GM18508 (cell line): ENCODE data around the gene LHFPL2.
"Not testable (repeated sequence)": the region's sequence is repeated elsewhere in the genome, so short reads cannot be mapped to it uniquely, and the experiment has no call there.

ENCODE experiments used
- ATAC-seq: cut with Tn5 transposase; IDR thresholded peaks from one replicate; pipeline ENCODE4 v1.9.1; 2021; ENCODE audit warnings: moderate number of reproducible peaks; ENCODE audit not compliant: insufficient read depth, unreplicated experiment

The LHFPL2 gene

DNA sequence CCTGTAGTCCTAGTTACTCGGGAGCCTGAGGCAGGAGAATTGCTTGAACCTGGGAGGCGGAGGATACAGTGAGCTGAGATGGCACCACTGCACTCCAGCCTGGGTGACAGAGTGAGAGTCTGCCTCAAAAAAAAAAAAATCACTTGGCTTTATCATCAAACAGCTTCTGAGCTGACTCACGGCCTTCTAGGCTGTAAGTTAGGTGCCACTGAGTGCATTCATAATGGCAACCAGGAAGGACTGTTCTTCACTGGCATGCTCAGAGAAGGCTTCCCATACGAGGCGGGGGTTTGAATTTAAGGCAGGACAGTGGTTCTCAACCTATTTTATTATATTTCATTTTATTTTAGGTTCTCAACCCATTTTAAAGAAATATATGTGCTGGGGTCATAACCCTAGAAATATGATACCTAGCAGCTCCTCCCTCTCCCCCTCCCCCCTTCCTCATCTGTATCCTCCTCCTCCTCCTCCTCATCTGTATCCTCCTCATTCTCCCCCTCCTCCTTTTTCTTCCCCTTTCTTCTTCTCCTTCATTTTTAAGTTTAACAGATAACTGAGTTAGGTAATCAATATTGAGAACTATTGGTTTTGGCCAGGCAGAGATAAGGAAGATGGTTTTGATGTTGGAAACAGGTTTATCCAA, 19.0 kb upstream of the LHFPL2 start:
- no peak for ATAC-seq

DNA sequence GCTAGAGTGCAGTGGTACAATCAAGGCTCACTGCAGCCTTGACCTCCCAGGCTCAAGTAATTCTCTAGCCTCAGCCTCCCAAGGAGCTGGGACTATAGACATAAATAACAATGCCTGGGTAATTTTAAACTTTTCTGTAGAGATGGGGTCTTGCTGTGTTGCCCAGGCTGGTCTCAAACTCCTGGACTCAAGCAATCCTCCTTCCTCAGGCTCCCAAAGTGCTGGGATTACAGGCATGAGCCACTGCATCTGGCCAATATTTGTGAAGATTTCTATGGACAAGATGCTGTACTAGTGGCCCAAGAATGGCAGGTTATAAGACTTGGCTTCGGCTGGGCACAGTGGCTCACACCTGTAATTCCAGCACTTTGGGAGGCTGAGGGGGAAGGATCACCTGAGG, 18.4 kb upstream of the LHFPL2 start:
- ATAC-seq, result not testable (repeated sequence)

DNA sequence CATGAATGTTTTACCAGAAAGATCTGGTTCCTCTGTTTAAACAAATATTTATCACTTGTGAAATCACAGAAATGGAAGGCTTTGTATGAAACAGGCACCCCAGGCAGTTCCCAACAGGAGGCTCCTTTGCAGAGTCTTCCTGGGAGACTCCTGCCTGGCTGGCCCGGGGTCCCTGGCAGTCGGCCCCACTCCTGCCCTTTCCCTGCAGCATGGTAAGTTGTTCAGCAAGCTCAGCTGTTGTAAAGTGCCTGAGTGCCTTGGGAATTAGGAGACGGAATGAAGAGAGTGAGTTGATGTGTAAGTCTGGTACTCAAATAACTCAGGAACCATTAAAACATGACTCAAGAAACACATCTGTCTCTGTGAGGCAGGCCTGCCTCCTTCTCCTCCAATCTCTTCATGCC, 17.5 kb upstream of the LHFPL2 start:
- ATAC-seq, result no peak

DNA sequence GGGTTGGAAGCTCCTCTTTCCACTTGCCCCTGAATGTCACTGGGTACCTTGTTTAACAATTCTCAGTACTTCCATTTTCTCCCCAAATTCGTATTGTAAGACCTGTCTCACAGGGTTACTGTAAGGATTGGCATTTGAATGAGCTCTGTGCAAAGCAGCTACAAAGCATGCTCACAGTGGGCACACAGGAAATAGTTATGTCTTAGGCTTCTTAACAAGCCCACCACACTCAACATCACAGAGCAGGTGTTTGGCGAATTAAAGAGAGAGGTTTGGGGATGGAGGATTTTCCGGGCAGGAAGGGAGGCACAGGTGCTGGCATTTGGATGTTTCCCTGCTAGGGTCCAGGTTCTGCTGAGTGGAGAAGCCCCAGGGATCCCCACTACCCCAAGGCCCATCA, 17.0 kb upstream of the LHFPL2 start:
- no peak for ATAC-seq

DNA sequence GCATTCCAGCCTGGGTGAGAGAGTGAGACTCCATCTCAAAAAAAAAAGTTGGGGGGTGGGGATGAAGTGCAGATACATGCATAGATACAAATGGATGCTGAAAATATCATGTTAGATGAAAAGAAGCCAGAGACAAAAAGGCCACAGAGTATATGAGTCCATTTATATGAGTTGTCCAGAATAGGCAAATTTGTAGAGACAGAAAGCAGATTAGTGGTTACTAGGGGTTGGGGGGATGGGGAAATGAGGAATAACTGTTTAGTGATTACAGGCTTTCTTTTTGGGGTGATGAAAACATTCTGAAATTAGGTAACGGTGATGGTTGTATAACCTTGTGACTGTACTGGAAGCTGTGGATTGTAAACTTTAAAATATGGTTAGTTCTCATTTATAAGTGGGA, 13.8 kb upstream of the LHFPL2 start:
- no peak for ATAC-seq

DNA sequence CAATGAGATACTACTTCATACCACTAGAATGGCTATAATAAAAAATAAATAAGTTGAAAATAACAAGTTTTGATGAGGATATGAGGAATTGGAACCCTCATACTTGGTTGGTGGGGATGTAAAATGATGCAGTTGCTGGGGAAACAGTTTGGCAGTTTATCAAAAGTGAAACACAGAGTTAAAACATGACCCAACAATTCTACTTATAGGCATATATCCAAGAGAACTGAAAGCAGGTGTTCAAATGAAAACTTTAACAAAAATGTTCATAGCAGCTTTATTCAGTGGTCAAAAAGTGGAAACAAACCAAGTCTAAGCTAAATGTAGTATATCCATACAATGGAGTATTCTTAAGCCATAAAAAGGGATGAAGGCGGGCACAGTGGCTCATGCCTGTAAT, 13.1 kb upstream of the LHFPL2 start:
- ATAC-seq, result peak; percentile 47

DNA sequence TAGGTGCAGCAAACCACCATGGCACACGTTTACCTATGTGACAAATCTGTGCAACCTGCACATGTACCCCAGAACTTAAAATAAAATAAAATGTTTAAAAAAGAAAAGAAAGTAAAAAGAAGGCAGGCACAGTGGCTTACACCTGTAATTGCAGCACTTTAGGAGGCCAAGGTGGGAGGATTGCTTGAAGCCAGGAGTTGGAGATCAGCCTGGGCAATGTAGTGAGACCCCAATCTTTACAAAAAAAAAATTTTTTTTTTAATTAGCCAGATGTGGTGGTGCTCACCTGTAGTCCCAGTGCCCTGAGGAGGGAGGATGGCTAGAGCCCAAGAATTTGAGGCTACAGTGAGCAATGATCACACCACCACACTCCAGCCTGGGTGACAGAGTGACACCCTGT, 12.5 kb upstream of the LHFPL2 start:
- no peak for ATAC-seq

DNA sequence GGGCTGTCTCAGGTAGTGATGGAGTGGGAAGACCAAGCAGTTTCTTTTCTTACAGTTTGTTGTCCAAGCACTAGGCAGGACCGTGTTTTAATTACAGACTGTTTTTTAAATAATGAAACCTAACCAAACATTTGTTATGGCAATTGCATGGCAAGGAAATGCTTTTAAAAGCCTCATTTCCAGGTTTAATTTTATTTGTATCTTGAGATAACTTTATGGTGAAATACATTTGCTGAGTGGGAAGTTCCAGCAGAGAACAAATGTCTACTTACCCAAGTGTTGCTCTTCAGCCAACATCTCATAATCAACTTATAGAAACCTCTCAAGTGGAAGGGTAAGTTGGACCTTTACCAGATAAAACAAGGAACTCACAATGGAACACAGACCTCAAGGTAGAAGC, 11.8 kb upstream of the LHFPL2 start:
- ATAC-seq, result no peak

DNA sequence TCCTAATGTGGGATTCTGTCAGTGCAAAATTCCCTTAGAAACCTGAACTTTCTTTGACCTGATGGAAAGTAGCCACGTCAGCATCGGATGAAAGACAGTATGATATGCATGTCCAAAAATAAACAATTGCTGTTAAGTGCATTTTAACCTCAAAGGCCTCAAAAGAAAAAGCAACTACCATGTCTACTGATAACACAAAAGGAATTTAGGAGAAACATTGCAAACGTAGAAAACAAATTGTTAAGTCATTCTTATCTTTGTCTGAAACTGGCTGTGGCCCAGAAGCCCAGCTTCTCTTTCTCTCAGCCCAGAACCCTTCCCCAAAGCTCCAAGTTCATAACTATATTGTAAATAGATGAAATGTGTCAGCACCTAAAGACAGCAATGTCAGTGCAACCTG, 11.1 kb upstream of the LHFPL2 start:
- no peak for ATAC-seq

DNA sequence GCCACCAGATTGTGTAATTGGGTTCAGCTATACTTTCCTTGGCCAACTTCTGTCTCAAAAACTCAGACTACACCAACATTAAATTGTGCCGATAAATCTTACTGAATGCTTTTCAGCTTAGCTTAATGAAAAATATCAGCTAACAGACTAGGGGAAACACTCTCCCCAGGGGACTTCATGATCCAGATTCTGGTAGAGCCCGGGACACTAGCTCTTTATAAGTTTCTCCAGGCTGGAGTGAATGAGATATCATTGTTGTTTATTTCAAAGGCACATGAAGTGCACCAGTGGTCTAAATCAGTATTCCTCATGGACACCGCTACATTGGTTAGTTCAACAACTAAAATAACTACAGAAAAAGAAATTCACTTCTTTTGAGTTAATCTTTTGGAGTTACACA, 10.5 kb upstream of the LHFPL2 start:
- ATAC-seq, result no peak

DNA sequence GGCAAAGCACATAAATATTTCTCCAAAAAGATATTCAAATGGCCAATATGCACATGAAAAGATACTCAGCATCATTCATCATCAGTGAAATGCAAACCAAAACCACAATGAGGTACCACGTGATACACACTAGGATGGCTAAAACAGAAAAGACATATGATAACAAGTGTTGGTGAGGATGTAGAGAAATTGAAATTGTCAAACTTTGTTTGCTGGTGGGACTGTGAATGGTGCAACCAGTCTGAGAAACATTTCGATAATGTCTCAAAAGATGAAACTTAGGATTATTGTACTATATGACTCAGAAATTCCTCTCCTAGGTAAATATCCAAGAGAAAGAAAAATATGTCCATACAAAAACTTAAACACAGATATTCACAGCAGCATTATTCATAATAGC, 8.6 kb upstream of the LHFPL2 start:
- no peak for ATAC-seq

DNA sequence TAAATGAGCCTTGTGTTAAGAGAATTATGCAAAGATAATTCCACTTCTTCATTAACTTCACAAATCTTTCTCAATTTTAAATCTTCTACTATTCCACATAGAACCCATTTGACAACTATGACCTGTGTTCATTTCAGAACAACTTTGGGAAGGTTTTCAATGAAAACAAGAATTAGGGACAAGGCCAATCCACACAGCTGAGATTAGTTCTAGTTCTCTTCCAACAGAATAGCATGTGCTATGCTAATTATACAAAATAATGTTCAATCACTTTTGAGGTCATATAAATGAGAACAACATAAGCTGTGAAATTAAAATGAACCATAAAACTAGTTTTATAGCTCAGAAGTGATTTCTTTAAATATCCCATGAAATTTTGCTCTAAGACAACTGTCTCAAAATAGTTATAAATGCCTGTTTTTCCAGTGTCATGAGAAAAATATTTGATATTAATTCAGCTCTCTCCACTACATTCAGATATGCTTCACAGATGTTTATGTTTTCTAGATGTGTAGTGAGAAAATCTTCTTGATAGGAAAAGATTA, 7.2 kb upstream of the LHFPL2 start:
- ATAC-seq, result no peak

DNA sequence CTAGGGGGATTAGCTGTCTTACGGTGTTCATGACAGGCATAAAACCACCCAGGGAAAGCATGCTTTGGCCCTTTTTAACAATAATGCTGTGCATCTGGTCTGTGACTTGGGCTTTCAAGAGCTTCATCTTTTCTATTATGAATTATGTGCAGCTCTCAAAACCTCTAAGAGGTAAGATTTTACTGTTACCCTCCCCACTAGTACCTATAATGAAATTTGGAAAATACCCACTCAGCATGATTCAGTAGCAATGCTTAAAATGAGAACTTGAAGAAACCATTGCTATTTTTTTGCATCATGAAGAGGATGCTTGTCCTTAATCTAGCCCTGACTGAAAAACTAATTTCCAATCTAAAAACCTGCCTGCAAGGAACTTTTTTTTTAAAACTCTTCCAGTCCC, 5.8 kb upstream of the LHFPL2 start:
- no peak for ATAC-seq

DNA sequence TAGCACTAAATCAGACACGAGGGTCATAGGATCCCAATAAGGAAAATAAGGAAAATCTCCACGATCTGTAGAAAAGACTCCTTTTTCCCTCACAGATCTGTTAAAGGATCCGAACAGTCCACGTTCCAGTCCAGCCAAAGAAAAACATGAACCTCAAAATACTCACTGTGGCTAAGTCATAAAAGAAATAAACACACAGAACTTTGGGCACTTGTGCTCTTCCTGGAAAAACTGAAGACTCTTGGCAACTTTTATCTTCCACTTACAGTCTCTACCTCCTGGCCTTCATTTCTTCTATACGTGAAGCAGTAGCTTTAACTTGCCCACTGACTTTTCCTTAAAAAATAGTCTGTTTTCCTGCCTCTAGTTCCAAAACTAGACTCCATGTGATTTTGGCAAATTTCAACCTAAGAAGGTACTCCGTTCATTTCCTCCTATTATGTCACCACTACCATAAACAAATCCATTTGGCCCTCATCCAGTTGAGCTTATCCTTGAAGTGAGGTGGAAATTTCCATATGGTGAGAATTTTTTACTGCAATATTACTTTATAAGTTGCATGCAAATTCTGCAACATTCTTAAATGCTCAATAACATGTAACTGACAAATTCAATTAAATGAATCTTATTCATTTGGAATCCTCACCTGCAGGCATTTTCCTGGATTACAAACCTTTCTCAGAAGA, 5.3 kb upstream of the LHFPL2 start:
- ATAC-seq, result no peak

DNA sequence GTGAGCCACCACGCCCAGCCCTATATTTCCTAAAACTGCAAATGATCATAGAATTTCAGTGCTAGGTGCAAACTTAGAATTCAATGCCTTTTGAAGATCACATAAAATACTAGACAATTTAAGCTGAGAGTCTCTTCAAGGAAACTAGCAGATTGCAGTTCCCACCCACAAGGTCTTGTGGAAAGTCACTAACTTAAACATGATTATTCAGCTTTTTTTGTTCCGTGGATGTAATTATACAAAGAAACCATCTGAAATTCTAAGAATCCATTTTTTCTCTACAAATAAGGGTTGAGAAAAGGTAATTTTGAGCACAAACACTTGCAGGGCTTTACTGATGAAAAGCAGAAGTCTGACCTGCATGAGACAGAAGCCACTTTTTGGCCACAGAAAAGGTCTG, 4.5 kb upstream of the LHFPL2 start:
- ATAC-seq, result no peak

DNA sequence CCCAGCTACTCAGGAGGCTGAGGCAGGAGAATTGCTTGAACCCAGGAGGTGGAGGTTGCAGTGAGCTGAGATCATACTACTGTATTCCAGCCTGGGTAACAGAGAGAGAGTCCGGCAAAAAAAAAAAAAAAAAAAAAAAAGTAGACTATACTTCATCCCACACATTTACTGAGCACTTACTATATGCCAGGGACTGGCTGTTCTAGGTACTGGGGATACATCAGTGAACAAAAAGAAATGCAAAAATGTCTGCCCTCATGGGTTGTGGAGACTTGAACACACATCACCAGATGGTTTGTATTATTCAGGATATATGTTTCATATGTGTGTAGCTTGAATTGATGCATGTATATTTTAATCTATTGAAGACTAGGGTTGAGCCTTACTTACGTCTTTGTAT, 2.9 kb upstream of the LHFPL2 start:
- ATAC-seq, result no peak

DNA sequence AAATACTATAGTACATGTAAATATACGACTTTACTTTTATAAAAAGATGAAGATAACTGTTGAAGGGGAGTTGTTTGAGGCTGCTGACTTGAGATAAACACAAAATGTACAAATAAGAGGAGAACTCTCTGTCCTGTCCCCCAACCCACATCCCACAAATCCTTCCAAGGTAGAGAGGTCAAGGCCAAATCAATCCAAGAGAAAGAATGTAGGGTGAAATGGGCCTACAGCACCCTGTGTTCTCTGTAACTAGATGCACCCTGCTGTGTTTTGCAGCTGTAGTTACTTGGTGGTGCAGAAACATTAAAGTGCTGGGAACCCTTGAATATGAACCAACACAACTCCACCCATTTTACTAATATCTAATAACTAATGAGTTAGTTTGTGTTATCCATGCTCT, 2.0 kb upstream of the LHFPL2 start:
- ATAC-seq, result no peak

DNA sequence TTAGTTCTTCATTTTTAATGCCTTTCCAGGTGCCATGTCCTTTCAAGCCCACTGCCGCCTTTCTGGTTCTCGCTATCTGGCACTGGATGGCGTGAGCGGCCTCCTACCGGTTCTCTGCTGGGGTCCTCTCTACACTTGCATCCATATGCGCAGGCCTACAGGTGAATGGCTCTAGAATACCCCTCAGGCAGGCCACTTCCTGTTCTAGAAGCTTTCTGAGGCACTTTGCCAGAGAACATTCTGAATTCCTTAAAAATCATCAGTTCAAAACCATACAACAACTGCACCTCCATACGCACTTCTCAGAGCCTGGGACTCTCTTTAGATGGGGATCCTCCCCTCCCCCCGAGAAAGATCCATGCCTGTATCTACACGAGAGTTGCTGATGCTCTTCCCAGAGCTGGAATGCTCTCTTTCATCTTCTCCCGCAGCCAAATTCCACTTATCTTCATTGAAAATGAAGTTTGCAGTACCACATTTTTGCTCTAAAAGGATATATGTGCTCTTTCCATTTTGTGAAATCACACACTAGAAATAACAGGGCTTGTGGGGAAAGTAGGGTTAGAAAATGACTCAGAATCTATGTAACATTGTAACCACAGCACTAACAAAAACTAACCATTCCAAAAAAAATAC, 1.4 kb upstream of the LHFPL2 start:
- no peak for ATAC-seq

DNA sequence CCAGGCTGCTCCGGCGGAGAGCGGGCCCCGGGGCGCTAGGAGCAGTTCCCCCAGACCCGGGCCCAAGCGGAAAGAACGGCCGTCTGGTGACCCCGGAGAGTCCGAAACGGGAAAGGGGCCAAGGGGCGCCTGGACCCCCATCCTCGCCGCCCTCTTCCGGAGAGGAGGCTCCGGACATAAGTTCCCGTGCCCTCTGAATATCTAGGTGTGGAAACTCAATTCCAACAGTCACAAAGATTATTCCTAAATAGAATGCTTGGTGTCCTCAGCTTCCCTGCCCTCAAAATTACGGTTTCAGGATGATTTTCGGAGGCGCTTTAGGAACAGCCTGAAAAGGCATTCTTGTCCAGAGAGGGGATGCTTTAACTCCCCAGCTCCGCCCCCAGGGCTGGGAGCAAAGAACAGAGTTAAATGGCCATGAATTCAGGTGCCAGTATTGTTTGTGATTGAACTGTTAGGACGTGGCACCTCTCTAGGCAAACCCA, 681 bp upstream of the LHFPL2 start:
- ATAC-seq, result no peak

DNA sequence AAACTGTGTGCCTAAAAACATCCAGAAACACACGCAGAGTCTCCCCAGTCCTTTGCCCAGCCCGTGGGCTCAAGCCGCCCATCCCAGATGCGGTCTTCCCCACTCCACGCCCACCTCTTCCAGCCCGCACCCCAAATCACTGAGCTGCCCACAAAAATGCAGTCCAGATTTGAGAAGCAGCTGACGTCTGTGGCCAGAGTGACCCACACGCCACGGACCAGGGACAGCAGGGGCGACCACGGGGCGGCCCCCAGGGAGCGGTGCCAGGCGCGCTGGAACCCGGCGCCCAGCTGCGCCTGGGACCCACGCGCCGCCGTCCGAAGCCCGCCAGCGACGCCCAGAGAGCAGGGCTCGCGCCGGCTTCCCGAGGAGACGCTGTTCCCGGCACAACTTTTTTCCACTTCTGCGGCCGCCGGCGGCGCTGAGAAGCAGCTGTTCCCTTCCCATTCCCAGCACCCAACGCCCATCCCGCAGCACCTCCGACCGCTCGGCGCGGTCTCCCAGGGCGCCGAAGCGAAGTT, 674 bp downstream of the LHFPL2 start:
- no peak for ATAC-seq

DNA sequence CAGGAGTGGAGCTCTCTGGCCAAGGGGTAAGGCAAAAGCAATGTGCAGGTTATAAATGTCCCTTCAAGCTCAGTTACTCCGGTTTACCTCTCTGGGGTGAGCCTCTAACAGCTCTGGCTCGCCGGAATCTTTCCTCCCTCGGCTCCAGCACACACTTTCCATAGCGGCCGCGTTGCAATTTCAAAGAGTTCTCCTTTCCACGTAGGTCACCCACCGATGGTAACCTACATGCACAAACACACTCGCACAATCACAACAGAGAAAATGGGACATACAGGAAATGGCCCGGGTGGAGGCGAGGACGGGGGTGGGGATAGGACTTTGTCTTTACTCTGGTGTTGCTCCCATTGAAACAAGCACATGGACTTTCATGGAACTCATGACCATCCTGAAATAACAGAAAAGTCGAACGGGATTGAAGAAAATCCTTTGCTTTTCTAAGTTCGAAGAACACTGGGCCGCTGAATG, 1.2 kb downstream of the LHFPL2 start:
- ATAC-seq, result no peak
